ENCODE data around the gene CCDC197. TPM values are rescaled to one million over a fixed set of nuclear protein-coding genes. Genes with fewer than 3 reads are reported as not detected.

Gene CCDC197
- total RNA-seq, 1 experiment from 2014 or later: not detected

- Histone ChIP-seq H2AK5ac (ENCODE audit: insufficient read length, low read length) (no peak overlapping the region), H3K18ac (ENCODE audit: insufficient read length, low read depth, low read length) (no peak overlapping the region), H2BK120ac (ENCODE audit: low read depth, low read length, poor library complexity, severe bottlenecking) (no peak overlapping the region), H3K79me1 (ENCODE audit: insufficient read depth, low read depth, low read length, poor library complexity, severe bottlenecking) (no peaks in the 10 kb centered on the region), H4K5ac (ENCODE audit: insufficient read length, low read depth, low read length) (no peak overlapping the region), H4K8ac (replicated peaks; ENCODE audit: insufficient read length, low read depth, low read length) (no peak overlapping the region), H2BK12ac (ENCODE audit: insufficient read length, low read depth, low read length) (no peak overlapping the region), H3K4me1 (ENCODE audit: insufficient read depth, low read length) (no peaks in the 10 kb centered on the region), H4K20me1 (ENCODE audit: control insufficient read depth, insufficient read depth, insufficient read length) (no peaks in the 10 kb centered on the region), H3K27ac (ENCODE audit: insufficient read length, low read depth, low read length) (no peak overlapping the region), H2AFZ (ENCODE audit: low read length) (no peak overlapping the region), H3K79me2 (ENCODE audit: insufficient read depth, low read length) (no peaks in the 10 kb centered on the region), H4K91ac (ENCODE audit: insufficient read length, low read depth, low read length) (no peak overlapping the region), H3K9ac (ENCODE audit: extremely low read depth, insufficient read length, low read length) (no peak overlapping the region), H3K4ac (ENCODE audit: low read depth, low read length) (no peak overlapping the region), H3K4me2 (ENCODE audit: insufficient read depth, insufficient read length, low read length) (no peak overlapping the region), H3K23me2 (ENCODE audit: insufficient read length, low read depth, low read length, poor library complexity, severe bottlenecking) (no peaks in the 10 kb centered on the region), H2BK5ac (ENCODE audit: insufficient read length, low read length) (no peak overlapping the region), H3K56ac (ENCODE audit: insufficient read length, low read depth, low read length) (no peak overlapping the region), H3K27me3 (ENCODE audit: insufficient read depth, low read length) (no peaks in the 10 kb centered on the region), H2BK15ac (ENCODE audit: low read depth, low read length) (no peak overlapping the region), H3K14ac (ENCODE audit: insufficient read depth, low read length) (no peak overlapping the region), H3T11ph (ENCODE audit: low read length) (no peak overlapping the region), H3K9me3 (ENCODE audit: control insufficient read depth, low read depth, low read length) (no peaks in the 10 kb centered on the region), H2BK20ac (ENCODE audit: low read depth, low read length, poor library complexity, severe bottlenecking) (no peak overlapping the region), H3K23ac (ENCODE audit: insufficient read length, low read depth, low read length) (no peak overlapping the region)
- no peaks in the 10 kb centered on the region for H3K9me3 Mint-ChIP-seq
- no CpG with 5 or more reads among the region's 8 CpGs for WGBS (ENCODE audit: extremely low coverage, insufficient read length, low lambda C conversion rate)
- TF ChIP-seq, protein P1, sequence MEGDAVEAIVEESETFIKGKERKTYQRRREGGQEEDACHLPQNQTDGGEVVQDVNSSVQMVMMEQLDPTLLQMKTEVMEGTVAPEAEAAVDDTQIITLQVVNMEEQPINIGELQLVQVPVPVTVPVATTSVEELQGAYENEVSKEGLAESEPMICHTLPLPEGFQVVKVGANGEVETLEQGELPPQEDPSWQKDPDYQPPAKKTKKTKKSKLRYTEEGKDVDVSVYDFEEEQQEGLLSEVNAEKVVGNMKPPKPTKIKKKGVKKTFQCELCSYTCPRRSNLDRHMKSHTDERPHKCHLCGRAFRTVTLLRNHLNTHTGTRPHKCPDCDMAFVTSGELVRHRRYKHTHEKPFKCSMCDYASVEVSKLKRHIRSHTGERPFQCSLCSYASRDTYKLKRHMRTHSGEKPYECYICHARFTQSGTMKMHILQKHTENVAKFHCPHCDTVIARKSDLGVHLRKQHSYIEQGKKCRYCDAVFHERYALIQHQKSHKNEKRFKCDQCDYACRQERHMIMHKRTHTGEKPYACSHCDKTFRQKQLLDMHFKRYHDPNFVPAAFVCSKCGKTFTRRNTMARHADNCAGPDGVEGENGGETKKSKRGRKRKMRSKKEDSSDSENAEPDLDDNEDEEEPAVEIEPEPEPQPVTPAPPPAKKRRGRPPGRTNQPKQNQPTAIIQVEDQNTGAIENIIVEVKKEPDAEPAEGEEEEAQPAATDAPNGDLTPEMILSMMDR (conservative IDR thresholded peaks at IDR 0.05): no peak
- no peak overlapping the region for H3K4me3 Mint-ChIP-seq
- H3K27ac Mint-ChIP-seq: no peak overlapping the region
- peaks cover 10% of the 10 kb centered on the region for H3K27me3 Mint-ChIP-seq (ENCODE audit: low read depth)
- peaks cover 0 to 30% of the 10 kb centered on the region in 2 experiments; a peak in 2 of 4 replicates for H3K4me1 Mint-ChIP-seq
- no peaks in the 10 kb centered on the region; a peak in 1 of 7 replicates for H3K36me3 Mint-ChIP-seq (ENCODE audit: insufficient read depth in 1 of 3, low read depth in 3 of 3)
- no peak for DNase-seq
These were observed 888 bp upstream of the CCDC197 start for GRCh38 chr14:93996130-93996695.

Measured in H9 (cell line).